Measurements from ENCODE around the gene EFHC1. TPM values are rescaled to one million over a fixed set of nuclear protein-coding genes. Genes with fewer than 3 reads are reported as not detected.

The EFHC1 gene
- total and polyA plus RNA-seq, 2 of the 13 experiments (the other 11 are each of a cell fraction or from before 2014, with no cell fraction given): 23.4 to 29.5 TPM

DNA sequence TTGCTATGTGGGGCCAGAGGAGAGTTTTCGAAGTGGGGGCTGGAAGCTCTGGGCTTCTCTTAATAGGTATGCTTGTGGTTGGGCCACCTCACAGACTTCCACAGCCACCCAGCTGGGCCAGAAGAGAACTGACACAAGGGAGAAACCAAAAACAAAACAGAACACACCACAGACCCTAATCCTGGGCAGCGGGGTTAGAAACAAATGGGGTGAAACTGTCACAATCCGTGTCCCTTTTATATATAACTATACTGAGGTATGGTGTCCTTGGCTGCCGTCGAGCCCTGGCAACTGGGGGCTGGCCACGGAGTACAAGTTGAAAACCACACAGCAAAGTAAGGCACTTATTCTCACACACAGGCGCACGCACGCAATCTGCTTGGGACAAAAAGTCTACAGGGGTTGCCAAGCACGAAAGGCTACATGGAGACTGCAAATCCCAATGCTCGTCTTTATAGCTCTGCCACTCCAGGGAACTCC is 78.4 kb downstream of the EFHC1 start:
- H3K9me3 ChIP-seq (ENCODE audit: low read length): no peaks in the 10 kb centered on the region
- ChIA-PET CTCF (ENCODE audit: low intra/inter-chr PET ratio, low total read pairs) (no interaction called here), POLR2A (interaction anchor here (1.2 to 1.9 kb wide), 3 partner anchors 47 to 100 kb away, joined by 3 to 6 read pairs (median 4); no protein-coding TSS in a partner anchor)
- H3K9ac ChIP-seq (ENCODE audit: insufficient read depth, low read depth, low read length): no peak overlapping the region
- intact Hi-C loops (cut with micrococcal nuclease; ENCODE audit: unreplicated experiment) (no loop called here), in situ Hi-C loops (cut with HindIII; ENCODE audit: extremely low pct_ligation_motif_present, low pct_unique_long_range_greater_than_20kb) (no loop called here)
- no TSS peak for BruUV-seq (replicated peaks)
- peaks cover 5 to 19% of the 10 kb centered on the region in 2 experiments for H3K36me3 ChIP-seq (replicated peaks in 1 of 2; ENCODE audit: control insufficient read depth in 1 of 2, insufficient read depth in 2 of 2, low read length in 2 of 2)
- peaks cover 33% of the 10 kb centered on the region for H3K4me1 ChIP-seq (ENCODE audit: insufficient read depth, low read length)
- no peak overlapping the region for H3K4me3 ChIP-seq (replicated peaks in 1 of 3; ENCODE audit: insufficient read depth in 1 of 3, low read depth in 2 of 3, low read length in 3 of 3)
- H3K27me3 ChIP-seq (ENCODE audit: control insufficient read depth in 1 of 2, insufficient read depth in 2 of 2, low read length in 2 of 2): no peaks in the 10 kb centered on the region
- no peaks in the 10 kb centered on the region for H3K79me2 ChIP-seq (ENCODE audit: insufficient read depth, low read length)
- FAIRE-seq (no peak), DNase-seq (ENCODE audit: low spot score) (no peak), ATAC-seq (no peak)
- WGBS (ENCODE audit: low lambda C conversion rate): 94% methylated on average over 11 of the region's 11 CpGs
- no peak overlapping the region for H3K27ac ChIP-seq (ENCODE audit: extremely low read length, insufficient read depth, low read length)
- no peaks in the 10 kb centered on the region for H4K20me1 ChIP-seq (ENCODE audit: insufficient read depth, low read length)
- no peak overlapping the region for H3K4me2 ChIP-seq (ENCODE audit: low read depth, low read length)
- TF ChIP-seq SP4 (CRISPR knock-in tag; IDR thresholded peaks at IDR 0.05) (0 out of 2 replicates have a peak, but pooled peaks have one; percentile 20), ZNF773 (CRISPR knock-in tag; IDR thresholded peaks at IDR 0.05; ENCODE audit: borderline replicate concordance) (no peak), AGO2 (optimal IDR thresholded peaks at IDR 0.05; ENCODE audit: low read depth, low read length) (peak; percentile 25), NR2C2 (CRISPR knock-in tag; IDR thresholded peaks at IDR 0.05; ENCODE audit: borderline replicate concordance) (no peak), KDM2A (CRISPR knock-in tag; IDR thresholded peaks at IDR 0.05; ENCODE audit: borderline replicate concordance, low read depth) (0 out of 2 replicates have a peak, but pooled peaks have one; percentile 15), ZNF34 (CRISPR knock-in tag; IDR thresholded peaks at IDR 0.05; ENCODE audit: borderline replicate concordance) (0 out of 2 replicates have a peak, but pooled peaks have one; percentile 52), TCF7L2 (IDR thresholded peaks at IDR 0.05; ENCODE audit: low read depth, low read length) (no peak), SAFB2 (CRISPR knock-in tag; IDR thresholded peaks at IDR 0.05; ENCODE audit: borderline replicate concordance, low read depth) (0 out of 2 replicates have a peak, but pooled peaks have one; percentile 5)
- TF ChIP-seq, protein P1, sequence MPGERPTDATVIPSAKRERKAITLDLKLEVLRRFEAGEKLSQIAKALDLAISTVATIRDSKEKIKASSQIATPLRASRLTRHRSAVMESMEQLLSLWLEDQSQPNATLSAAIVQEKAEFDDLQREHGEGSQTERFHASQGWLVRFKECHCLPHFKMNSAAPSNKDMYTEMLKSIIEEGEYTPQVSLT (CRISPR knock-in tag; IDR thresholded peaks at IDR 0.05; ENCODE audit: borderline replicate concordance, low read depth): no peak
- TF ChIP-seq, protein P2, sequence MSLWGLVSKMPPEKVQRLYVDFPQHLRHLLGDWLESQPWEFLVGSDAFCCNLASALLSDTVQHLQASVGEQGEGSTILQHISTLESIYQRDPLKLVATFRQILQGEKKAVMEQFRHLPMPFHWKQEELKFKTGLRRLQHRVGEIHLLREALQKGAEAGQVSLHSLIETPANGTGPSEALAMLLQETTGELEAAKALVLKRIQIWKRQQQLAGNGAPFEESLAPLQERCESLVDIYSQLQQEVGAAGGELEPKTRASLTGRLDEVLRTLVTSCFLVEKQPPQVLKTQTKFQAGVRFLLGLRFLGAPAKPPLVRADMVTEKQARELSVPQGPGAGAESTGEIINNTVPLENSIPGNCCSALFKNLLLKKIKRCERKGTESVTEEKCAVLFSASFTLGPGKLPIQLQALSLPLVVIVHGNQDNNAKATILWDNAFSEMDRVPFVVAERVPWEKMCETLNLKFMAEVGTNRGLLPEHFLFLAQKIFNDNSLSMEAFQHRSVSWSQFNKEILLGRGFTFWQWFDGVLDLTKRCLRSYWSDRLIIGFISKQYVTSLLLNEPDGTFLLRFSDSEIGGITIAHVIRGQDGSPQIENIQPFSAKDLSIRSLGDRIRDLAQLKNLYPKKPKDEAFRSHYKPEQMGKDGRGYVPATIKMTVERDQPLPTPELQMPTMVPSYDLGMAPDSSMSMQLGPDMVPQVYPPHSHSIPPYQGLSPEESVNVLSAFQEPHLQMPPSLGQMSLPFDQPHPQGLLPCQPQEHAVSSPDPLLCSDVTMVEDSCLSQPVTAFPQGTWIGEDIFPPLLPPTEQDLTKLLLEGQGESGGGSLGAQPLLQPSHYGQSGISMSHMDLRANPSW (CRISPR knock-in tag; IDR thresholded peaks at IDR 0.05; ENCODE audit: borderline replicate concordance): peak; percentile 26; the same call in 1 of the 2 replicates
- no peak overlapping the region for H2AFZ ChIP-seq (ENCODE audit: low read length)
